ENCODE data around the gene FBLIM1.

The FBLIM1 gene, protein sequence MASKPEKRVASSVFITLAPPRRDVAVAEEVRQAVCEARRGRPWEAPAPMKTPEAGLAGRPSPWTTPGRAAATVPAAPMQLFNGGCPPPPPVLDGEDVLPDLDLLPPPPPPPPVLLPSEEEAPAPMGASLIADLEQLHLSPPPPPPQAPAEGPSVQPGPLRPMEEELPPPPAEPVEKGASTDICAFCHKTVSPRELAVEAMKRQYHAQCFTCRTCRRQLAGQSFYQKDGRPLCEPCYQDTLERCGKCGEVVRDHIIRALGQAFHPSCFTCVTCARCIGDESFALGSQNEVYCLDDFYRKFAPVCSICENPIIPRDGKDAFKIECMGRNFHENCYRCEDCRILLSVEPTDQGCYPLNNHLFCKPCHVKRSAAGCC

DNA sequence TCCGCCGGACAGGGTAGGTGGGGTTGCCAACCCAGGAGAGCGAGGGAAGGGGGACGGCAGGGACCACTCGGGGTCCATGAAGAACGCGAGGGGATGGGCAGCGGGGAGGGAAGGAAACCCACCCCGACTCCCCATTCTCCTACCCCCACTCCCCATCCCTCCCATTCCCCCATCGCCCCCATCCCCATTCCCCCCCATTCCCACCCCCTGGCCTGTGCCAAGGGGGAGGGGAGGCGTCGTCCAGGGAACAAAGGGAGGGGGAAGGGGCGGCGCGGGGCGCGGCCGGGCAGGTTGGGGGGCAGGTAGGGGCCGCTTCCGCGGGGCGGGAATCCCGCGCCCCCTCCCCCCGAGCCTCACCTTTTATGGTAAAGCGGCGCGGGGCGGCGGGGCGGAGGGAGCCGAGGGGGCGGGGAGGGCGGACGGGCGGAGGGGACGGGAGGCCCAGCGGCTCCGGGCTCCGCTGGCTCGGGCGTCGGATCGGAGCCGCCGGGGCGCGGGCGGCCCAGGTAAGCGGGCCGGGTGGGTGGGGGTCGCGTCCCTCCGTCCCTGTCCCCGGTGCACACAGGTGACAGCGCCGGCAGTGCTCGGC lies at the start of gene FBLIM1:
TSS of gene FBLIM1 (plus strand) at position 453 of the 589 bp plus-strand sequence. CDS start 6,189 bp downstream, outside the sequence.
- no peak for DNase-seq

DNA sequence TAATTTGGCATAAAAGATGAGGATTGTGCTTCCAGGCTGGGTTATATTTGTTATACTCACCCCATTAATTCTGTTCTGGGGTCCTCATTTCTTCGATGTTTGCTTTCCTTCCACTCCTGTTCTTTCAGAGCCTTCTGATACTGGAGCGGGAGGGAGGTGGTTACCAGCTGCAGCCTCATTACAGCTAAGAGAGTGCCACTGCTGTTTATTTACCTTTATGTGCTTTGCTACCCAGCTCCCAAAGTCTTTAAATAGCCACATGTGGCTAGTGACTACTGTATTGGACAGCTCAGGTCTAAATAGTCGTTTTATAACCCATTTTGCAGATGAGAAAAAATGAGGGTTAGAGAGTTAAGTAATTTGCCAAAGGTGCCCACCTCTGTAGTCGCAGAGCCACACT lies 49.4 kb upstream of the FBLIM1 start:
- no peak for DNase-seq

DNA sequence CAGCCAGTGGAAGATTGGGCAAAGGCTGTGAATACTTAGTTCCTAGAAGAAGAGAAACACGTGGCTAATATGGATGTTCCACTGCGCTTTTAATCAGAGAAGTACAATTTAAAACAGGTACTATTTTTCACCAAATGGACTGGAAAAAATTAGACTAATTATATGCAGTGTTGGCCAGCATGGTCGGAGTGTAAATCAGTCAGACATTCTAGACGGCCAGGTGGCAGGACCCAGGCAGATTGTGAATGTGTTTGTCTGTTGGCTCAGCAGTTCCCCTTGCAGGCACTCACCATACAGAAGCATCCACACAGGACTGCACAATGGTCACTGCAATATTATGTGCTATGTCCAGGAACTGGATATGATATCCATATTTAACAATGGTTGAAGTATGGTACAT lies 46.4 kb upstream of the FBLIM1 start:
- DNase-seq, result no peak

- DNase-seq, result no peak
Measured at GRCh38 chr1:15714406-15715136, 44.0 kb upstream of the FBLIM1 start.

- DNase-seq, result no peak
Measured at GRCh38 chr1:15717418-15718125, 41.0 kb upstream of the FBLIM1 start.

DNA sequence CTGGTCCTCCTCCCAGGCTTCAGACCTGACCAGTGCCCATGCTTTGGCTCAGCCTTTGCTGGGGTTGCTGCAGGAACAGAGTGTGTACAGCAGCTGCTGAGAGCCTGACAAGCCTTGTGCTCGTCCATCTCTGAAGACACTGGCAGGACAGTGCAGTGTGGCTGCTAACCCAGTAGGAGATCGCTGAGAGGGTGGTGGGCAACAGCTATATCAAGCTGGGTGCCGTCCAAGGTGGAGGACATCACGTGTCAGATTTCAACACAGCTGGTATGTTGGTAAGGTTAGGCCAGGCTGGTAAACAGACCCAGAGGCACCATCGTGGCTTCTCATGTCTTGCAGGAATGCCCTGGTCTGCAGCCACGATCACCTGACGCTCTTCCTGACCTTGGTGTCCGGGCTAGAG lies 40.4 kb upstream of the FBLIM1 start:
- no peak for DNase-seq

- DNase-seq, result no peak
Measured at GRCh38 chr1:15719381-15720120, 39.0 kb upstream of the FBLIM1 start.

DNA sequence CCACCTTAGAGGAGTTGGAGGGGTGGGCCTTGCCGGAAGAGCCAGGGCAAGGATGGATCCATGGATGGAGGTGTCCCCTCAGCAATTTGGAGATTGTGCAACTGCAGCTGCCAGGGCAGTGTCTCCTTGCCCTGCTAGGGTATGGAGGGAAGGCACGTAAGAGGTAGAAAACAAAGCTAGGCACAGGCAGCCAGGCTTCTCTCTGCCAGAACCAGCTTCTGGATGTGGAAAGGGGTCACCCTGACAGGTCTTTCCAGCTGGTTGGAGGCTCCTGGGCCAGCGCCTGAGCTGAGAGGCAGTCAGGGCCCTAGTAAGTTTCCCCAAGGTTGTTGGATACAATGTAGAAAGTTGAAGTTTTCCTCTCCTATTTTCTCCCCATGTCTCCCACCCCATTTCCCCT lies 37.7 kb upstream of the FBLIM1 start:
- no peak for DNase-seq

DNA sequence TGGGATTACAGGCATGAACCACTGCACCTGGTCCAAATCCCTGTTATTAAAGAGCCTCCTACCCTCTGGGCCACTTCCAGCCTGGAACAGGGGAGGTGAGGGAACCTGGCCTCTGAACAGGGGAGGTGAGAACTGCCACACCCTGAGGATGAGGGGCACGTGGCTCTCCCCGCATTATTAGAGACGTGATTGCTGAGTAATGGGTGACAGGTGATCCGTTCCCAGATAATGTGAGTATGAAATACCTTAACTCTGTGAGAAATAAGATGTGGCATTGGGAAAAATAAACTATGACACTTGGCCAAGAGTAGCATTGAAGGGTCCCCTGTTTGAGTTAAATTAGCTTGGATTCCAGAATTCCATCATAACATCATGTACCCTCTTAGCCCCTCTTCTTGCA lies 36.2 kb upstream of the FBLIM1 start:
- no peak for DNase-seq

DNA sequence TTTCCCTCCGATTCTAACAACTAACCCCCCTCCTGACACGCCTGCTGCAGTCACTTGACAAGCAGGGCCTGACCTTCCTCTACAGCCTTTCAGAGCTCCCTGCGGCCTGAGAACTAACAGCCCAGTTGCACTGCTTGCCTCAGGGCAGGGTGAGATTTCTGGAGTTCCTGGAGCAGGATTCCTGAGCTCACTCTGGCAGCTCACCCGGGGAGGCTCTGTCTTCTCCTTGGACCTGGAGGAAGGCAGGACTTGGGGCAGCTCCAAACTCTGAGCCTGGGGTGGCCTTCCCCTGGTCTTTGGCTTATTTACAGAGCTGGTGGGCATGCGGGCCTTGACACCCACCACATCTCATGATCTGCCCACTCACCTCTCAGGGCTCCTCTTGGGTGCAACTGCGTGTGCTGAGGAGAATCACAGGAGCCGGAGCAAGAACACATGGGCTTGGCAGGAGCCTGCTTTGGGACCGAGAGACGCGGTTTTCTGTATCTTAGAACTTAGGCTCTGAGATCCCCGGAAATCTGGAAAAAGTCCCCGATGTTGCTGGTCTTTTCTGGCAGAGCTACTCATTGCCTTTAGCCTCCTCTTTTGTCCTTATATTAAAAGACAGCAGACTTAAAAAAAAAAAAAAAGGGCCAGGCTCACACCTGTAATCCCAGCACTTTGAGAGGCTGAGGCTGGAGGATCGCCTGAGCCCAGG lies 35.6 kb upstream of the FBLIM1 start:
- no peak for DNase-seq

DNA sequence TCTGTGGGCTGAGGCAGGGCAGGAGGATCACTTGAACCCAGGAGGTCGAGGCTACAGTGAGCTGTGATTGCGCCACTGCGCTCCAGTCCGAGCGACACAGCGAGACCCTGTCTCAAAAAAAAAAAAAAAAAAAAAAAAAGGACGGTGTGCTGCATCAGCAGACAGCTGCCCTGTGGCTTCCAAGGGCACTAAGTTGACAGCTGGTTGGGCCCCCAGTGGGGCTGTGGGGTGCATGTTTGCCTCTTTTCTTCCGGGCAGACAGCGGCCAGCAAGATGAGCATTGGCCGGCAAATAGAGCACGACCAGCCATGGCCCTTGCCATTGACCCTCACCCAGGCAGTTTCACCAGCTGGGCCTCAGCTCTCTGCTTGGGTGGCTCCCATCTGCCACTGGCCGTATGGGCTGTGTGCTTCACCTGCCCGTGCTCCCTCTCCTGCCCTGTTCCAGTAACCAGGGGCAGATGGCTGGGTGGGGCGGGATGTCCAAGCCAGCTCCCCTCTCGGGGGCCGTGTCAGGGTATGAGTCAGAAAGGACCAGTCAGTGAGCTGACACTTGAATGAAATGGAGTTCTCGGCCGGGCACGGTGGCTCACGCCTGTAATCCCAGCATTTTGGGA lies 34.9 kb upstream of the FBLIM1 start:
- DNase-seq, result no peak

DNA sequence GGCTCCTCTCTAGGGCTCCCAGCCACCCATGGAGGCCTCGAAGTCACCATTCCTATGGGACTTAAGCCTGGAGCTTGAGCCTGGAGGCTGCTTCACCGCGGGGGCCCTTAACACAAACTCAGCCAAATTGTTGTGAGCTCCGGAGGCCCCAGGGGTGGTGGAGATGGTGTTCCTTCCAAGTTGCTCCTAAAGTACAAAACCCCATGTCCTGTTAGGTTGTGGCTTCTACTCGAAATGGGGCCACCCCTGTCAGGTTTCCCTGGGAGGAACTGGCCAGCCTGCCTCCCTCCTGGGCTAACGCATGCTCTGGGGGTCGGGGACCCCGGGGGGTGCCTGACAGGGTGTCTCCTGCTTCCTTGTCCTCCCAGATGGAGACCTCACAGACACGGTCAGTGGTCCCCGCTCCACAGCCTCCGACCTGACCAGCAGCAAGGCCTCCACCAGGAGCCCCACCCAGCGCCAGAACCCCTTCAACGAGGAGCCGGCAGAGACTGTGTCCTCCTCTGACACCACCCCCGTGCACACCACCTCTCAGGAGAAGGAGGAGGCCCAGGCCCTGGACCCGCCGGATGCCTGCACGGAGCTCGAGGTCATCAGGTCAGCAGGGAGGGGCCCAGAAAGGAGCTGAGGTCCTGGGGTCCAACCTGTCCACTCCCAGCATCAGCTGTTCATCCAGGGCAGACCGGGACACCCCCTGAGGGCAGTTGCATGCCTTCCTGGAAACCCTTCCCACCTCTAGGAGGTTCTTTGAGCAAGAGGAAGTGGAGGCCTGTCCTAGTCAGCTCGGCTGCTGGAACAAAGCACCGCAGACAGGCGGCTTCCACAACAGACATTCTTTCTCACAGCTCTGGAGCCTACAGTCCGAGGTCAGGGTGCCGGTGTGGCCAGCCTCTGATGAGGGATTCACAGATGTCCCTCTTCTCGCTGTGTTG lies 33.4 kb upstream of the FBLIM1 start:
- no peak for DNase-seq

DNA sequence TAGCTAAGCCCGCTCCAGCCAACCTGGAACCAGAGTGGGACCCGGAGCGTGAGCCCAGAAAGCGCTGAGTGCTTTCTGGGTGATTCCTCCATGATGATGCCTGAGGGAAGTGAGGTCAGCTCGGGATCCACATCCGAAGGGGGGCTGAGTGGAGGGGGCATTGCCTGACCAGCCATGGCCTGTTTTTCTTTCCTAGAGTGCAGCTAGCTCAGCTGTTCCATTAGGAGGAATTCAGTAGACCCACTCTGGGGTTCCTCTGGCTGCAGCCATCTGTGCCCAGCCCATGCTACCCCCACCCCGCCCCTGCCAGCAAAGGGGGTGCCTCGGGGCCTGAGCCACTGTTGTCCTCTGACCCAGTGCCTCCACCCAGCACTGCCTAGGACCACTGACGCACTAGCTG lies 32.1 kb upstream of the FBLIM1 start:
- no peak for DNase-seq

DNA sequence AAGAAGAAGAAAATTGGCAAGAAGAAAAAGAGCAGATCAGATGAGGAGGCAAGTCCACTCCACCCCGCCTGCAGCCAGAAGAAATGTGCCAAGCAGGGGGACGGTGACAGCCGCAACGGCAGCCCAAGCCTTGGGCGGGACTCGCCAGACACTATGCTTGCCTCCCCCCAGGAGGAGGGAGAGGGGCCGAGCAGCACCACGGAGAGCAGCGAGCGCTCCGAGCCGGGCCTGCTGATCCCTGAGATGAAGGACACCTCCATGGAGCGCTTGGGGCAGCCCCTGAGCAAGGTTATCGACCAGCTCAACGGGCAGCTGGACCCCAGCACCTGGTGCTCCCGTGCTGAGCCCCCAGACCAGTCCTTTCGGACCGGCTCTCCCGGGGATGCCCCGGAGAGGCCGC lies 31.6 kb upstream of the FBLIM1 start:
- no peak for DNase-seq

DNA sequence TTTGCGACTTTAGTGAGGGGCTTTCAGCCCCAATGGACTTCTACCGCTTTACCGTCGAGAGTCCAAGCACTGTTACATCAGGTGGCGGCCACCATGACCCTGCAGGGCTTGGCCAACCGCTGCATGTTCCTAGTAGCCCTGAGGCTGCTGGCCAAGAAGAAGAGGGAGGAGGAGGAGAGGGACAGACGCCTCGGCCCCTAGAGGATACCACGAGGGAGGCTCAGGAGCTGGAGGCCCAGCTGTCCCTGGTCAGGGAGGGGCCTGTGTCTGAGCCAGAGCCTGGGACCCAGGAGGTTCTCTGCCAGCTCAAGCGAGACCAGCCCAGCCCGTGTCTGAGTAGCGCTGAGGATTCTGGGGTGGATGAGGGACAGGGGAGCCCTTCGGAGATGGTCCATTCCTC lies 31.2 kb upstream of the FBLIM1 start:
- DNase-seq, result no peak

- no peak for DNase-seq
Measured at GRCh38 chr1:15727866-15728534, 30.6 kb upstream of the FBLIM1 start.

DNA sequence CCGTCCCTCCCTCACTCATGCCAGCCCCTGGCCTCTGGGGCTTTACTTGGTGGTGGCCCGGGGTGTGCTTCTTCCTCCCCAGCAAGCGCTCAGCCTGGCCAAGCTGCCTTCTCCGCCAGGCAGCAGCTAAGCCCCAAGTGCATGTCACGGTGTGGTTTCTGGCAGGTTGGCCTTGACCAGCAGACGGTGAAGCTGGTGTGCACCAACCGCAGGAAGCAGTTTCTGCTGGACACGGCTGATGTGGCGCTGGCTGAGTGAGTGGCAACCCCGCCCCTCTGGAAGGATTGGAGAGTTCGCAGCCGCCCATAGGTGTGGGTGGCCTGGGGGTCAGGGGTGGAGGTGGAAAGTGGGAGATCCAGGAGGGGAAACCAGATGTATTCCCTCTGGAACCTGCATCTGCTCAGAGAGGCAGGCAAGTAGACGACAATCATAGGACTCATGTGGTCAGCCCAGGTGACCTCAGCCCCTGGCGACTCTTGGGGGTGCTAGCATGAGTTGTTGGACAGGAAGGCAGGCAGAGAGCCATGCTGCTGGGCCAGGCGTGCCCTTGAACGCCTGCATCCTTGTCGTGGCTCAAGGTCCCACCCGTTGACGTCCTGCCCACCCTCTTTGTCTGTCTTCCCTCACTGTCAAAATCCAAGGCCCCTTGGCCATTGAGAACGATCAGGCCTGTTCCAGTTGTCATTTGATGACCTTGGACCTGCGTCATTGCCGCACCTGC lies 29.5 kb upstream of the FBLIM1 start:
- DNase-seq, result no peak

GRCh38 chr1:15730423-15730822 lies 28.2 kb upstream of the FBLIM1 start:
- no peak for DNase-seq

DNA sequence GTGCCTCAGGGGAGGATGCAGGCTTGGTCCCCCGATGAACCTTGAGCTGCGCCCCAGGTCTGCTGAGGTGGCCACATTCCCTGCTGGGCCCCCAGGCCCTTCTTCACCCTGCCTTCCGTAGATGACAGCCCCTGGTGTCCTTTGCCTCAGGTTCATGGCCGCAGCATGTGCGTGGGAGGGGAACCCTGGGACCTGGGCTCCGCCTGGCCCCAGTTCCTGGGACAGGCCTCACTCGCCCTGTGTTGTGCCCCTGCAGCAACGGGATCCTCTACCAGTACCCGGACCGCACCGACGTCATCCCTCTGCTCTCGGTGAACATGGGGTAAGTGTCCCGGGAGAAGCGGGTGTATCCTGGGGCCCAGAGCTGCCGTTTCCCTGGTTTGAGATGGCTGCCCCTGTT lies 27.7 kb upstream of the FBLIM1 start:
- DNase-seq, result no peak

All from stimulated activated CD4-positive, alpha-beta T cell treated with anti-CD3 and anti-CD28 coated beads, Interleukin-4, amount 100 ng/mL, for 24 hours (primary cell).